HG02981 (cell line): Measurements from ENCODE around the gene SPIB.

ENCODE experiments used
- ATAC-seq: cut with Tn5 transposase; IDR thresholded peaks from one replicate; pipeline ENCODE4 v1.9.1; 2021; ENCODE audit warnings: mild to moderate bottlenecking, moderate library complexity; ENCODE audit not compliant: unreplicated experiment

The SPIB gene

DNA sequence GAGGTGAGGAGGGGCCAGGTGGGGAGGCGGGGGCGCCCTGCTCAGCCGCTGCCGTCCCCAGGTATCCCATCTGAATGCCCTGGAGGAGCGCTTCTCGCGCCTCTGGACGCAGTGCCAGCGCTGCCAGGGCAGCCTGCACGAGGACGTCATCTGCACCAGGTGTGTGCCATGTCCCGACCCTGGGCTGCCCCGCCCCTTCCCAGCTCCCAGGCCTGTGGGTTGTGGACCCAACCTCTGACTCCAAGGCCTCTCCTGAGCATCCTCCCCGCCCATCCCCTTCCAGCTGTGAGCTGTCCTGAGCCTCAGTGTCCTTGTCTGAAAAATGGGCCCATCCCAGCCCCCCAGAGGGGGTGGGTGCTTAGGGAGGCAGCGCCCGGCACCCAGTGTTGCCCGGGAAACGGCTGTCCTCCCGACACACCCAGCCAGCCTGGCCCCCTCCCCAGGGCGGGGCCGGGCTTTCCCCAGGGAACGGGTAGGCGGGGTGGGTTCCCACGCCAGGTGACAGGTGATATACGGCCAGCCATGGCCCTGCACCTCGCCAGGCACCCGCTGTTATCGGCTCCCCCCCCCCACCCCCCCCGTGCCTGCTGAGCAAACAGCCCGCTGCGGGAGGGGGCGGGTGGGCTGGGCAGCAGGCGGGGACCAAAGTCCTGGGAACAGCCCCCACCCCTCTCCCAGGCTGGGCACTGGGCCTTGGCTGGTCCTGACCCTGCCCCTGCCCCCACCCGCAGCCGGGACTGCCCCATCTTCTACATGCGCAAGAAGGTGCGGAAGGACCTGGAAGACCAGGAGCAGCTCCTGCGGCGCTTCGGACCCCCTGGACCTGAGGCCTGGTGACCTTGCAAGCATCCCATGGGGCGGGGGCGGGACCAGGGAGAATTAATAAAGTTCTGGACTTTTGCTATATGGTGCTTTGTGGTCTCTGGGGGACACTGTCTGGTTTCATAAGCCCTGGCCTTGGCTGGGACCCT, 1.3 kb upstream of the SPIB start:
- ATAC-seq: no peak

DNA sequence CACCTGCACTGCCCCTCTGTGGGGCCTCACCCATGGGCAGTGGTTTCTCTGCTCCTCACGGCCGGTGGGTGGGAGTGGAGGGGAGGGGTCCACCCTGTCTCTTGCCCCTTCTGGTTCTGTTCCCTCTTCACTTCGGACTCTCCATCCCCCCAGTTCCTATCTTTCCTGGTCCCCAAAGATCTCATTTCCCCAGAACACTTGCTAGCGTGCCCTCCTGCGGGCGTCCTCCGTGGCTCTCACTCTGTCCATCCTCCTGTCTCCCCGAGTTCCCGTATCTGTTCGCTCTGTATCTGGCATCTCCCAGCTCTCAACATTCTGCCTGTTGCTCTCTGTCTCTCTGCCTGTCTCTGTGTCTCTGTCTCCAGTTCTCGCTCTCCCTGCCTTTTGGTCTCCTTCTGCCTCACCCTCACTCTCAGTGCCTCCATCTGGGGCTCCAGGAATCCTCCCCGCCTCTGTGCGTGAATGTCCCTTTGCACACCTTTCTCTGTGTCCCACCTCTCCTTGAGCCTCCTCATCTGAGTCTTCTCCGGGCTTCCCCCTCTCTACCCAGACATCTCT, 363 bp downstream of the SPIB start:
- no peak for ATAC-seq

DNA sequence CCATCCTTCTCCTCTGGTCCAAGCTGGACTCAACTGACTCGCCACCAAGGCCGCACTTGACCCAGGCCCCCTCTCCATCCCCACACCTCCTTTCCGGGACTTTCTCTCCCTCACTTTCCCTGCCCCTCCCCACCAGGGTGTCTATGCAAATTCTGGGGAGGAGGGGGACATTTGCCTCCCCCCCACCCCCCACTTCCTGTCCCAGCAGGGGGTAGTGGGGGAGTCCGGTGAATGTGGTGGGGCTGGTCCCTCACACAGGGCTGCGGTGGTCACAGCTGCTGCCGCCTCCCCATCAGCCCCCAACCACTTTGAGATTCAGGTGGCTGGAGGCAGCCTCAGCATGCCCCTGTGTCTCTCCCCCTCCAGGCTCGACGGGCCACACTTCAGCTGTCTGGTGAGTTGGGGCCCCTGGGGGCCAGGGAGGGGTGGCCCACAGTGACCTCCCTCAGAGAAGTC, 870 bp downstream of the SPIB start:
- ATAC-seq: no peak

DNA sequence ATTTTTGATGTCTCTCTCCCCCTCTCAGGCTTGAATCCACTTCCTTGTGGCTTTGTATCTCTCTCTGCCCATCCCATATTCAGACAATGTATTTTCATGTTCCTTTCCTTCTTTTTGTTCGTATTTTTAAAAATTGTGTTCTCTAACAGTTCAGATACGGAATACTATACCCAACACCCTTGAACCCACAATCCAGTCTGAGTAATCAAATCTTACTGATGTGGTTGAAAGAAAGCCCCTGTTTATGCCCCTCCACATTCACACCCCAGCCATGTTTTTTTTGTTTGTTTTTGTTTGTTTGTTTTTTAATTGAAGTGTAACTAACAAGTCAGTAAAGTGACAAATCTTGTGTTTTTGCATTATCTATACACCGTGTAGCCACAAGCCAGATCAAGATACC, 1.4 kb downstream of the SPIB start:
- ATAC-seq: no peak

DNA sequence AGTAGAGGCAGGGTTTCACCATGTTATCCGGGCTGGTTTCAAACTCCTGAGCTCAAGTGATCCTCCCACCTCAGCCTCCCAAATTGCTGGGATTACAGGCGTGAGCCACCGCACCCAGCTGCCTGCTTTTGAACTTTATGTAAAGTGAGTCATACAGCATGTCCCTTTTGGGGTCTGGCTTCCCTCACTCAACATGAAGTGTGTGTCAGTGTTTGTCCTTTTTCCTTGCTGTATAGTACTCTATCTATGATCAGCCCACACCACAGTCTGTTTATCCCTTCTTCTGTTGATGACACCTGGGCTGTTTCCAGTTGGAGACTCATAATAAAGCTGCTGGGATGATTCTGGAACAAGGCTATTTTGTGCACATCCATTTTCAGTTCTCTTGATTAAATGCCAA, 2.1 kb downstream of the SPIB start:
- ATAC-seq: no peak

- ATAC-seq: no peak
These were observed 3.9 kb downstream of the SPIB start for GRCh38 chr19:50422397-50423278.

- ATAC-seq: no peak
These were observed 4.8 kb downstream of the SPIB start for GRCh38 chr19:50423279-50424113.

DNA sequence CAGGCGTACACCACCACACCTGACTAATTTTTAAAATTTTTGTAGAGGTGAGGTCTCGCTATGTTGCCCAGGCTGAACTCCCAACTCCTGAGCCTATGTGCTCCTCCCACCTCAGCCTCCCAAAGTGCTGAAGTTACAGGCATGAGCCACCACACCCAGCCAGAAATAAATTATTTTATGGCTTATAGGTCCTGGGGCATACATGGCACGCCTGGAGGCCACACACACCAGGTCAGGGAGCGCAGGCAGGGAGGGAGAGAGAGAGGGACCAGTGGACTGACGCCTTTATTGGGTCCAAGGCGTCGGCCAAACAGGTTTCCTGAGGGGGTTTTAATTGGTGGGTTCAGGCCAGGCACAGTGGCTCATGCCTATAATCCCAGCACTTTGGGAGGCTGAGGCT, 6.8 kb downstream of the SPIB start:
- ATAC-seq: no peak

DNA sequence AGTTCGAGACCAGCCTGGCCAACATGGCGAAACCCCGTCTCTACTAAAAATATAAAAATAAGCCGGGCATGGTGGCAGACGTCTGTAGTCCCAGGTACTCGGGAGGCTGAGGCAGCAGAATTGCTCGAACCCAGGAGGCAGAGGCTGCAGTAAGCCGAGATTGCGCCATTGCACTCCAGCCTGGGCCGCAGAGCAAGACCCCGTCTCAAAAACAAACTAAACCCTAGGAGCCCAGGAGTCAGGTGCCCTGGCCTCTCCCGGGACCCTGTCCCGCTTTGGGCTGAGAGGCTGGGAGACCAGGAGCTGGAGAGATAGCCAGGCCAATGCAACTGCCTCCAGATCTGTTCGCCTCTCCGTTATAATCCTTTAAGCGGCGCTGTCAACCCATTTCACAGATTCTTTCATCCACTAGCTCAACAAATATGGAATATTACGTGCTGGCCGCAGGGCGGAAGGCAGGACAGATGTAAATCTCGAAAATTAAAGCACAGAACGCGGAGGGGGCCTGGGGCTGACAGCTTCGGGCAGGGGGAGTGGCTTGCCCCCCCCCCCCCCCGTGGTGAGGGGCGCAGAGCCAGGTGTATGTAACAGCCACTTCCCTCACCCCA, 8.7 kb downstream of the SPIB start:
- no peak for ATAC-seq

DNA sequence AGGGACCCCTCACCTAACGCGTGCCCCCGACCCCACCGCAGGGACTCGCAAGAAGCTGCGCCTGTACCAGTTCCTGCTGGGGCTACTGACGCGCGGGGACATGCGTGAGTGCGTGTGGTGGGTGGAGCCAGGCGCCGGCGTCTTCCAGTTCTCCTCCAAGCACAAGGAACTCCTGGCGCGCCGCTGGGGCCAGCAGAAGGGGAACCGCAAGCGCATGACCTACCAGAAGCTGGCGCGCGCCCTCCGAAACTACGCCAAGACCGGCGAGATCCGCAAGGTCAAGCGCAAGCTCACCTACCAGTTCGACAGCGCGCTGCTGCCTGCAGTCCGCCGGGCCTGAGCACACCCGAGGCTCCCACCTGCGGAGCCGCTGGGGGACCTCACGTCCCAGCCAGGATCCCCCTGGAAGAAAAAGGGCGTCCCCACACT, 9.3 kb downstream of the SPIB start:
- no peak for ATAC-seq

GRCh38 chr19:50428772-50429463, 10.2 kb downstream of the SPIB start:
- ATAC-seq: no peak

DNA sequence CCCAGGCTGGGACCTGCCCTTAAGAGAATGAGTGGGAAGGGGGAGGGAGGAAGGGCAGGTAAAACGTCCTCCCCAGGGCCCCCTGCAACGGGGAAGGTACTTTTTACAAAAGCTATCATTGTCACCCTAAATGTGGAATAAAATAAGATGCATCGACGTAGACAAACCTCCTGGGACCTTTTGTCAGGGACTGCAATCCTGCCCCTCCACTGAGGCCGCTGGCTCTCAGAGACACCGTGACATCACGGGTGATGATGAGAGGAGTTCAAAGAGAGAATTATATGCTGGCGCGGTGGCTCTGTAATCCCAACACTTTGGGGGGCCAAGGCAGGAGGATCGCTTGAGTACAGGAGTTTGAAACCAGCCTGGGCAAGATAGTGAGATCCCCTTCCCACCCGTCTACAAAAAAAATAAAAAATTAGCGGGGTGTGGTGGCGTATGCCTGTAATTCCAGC, 12.2 kb downstream of the SPIB start:
- no peak for ATAC-seq

GRCh38 chr19:50431343-50432220, 12.8 kb downstream of the SPIB start:
- peak; percentile 57 for ATAC-seq

DNA sequence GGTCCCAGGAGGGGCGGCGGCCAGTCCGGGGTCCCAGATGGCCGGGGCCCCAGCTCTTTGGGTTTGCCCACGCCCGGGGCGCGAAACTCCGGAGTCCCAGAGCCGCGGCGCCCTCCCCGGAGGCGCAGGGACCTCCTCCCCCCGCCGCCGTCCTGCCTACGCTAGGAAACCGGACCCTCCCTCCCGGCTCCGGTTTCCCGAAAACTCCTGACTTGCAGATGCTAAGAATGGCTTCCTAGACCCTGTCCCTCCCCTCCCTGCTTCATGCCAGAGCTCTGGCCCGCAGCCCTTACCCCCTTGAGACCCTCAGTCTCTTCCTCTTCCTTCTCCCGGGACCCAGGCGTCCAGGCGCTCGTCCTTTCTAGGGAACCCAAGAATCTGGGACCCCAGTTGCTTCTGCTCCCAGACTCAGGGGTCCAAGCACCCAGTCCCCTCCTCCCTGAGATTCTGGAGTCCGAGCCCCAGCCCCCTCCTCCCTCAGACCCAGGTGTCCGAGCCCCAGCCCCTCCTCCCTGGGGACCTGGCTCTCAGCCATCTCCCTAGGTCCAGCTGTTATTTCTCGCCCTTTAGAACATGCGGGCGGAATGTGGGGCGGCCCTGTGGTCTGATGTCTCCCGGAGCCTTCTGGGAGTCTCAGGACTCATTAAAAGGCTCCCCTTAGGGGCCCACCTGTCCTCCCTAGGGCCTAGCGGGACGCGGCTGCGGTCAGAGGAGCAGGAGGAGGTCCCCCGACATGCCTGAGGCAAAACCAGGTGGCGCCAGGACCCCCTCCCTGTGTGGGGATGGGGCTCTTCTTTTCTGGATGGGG, 13.7 kb downstream of the SPIB start, which contains the start of gene MYBPC2:
Gene MYBPC2, plus strand, starts transcription at position 672 of the 808 bp plus-strand sequence. Its CDS starts 62 bp downstream, at position 734.
- ATAC-seq: no peak

- no peak for ATAC-seq
These were observed 14.8 kb downstream of the SPIB start for GRCh38 chr19:50433201-50434180.

DNA sequence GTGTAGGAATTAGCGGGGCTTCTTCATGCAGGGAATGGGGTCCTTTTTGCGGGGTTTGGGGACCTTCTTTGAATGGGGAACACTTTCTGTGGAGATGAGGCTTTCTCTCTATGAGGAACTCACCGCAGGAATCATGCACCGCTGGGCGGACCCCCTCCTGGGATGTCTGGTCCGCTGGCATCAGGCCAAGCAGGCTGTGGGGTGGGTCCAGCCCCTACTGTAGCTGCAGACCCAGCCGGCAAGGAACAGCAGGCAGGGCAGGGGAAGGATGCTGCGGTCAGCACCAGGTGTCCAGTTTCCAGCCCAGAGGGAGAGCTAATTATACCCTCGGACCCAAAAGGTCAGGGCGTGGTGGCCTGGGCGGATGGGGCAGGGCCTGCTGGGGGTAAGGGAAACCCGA, 15.8 kb downstream of the SPIB start:
- ATAC-seq: no peak
